C4-2B (cell line): Measurements from ENCODE around the gene PTRH2.
"Not testable (repeated sequence)": the region's sequence is repeated elsewhere in the genome, so short reads cannot be mapped to it uniquely, and the experiment has no call there.

Experiments
- H3K27ac ChIP-seq: fragments of 450-650 bp; 2 replicates; pipeline ENCODE4 v1.5.1; 2017
- ZFX ChIP-seq: fragments of 450-650 bp; IDR thresholded peaks from 2 replicates; pipeline ENCODE4 v1.6.1; 2017
- TF ChIP-seq, protein P1 (sequence below): fragments of 450-650 bp; conservative IDR thresholded peaks from 2 replicates; pipeline ENCODE4 v1.5.1; 2017; ENCODE audit warnings: mild to moderate bottlenecking

The PTRH2 gene

DNA sequence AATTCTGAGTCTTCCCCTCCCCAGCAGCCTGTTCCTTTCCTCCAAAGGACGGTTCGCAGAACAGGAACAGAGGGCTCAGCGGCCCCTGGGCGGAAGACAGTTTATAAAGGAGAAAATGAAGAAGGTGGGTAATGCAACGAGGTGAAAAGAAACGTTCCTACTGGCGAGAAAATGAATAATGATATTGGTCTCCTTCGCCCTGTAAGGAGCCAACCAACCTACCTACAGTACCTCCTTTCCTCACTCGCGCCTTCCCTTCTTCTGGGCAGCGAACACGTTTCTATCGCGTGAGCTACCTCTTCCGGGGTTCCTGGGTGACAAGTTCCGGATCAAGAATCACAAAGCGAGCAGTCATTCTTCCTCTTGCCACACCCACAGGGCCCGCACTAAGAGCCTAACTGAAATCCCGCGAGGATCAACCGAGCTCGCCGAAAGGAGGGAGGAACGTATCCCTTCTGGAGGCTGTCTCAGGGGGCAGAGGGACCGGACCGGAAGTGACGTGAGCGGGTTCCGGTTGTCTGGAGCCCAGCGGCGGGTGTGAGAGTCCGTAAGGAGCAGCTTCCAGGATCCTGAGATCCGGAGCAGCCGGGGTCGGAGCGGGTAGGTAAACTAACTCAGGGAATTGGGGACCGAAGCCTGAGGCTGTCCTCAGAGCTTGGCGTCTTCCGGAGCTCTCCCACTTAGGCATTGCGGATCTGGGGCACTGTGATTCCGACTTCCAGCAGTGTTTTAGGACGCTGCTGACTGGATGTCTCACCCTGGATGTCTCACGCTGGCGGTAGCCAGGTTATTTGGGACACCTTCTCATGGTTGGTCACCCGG, at the start of gene PTRH2, which contains the start of gene VMP1:
PTRH2 (minus strand) TSS at position 282 of the 822 bp plus-strand sequence. CDS start 9,452 bp downstream, outside the sequence.
VMP1 (plus strand) TSS at position 506 of the 822 bp plus-strand sequence. CDS start 23,793 bp downstream, outside the sequence.
- TF ChIP-seq, protein P1, sequence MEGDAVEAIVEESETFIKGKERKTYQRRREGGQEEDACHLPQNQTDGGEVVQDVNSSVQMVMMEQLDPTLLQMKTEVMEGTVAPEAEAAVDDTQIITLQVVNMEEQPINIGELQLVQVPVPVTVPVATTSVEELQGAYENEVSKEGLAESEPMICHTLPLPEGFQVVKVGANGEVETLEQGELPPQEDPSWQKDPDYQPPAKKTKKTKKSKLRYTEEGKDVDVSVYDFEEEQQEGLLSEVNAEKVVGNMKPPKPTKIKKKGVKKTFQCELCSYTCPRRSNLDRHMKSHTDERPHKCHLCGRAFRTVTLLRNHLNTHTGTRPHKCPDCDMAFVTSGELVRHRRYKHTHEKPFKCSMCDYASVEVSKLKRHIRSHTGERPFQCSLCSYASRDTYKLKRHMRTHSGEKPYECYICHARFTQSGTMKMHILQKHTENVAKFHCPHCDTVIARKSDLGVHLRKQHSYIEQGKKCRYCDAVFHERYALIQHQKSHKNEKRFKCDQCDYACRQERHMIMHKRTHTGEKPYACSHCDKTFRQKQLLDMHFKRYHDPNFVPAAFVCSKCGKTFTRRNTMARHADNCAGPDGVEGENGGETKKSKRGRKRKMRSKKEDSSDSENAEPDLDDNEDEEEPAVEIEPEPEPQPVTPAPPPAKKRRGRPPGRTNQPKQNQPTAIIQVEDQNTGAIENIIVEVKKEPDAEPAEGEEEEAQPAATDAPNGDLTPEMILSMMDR: no peak
- no peak for TF ChIP-seq ZFX
- peak within 1 kb of the TSS; percentile 89 for H3K27ac ChIP-seq

DNA sequence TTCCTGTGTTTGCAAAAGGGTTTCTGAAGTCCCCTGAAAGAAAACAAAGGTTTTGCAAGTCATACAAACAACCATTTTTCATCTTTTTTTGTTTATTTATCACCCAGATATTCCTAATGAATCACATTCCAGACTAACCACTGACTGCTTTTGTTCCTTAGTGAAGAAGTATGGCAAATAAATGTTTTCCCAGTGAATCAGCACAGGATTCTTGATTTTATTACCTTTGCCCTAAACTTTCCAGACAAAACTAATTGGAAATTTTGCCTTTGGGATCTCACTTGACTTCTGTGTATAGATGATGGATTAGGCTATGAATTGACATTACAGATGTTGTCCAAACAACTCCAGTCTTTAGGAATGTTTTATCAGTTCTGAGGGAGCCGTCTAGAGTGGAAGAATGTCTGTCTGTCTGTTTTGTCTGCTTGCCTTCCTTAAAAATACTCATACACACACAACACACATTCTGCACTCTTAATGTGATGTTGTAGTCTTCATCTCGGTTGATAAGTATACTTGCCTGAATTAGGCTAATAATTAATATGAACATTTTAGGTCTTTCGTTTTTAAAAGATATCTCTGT, 49.1 kb upstream of the PTRH2 start:
- TF ChIP-seq, protein P1: no peak
- TF ChIP-seq ZFX: no peak
- no peak overlapping the region for H3K27ac ChIP-seq

DNA sequence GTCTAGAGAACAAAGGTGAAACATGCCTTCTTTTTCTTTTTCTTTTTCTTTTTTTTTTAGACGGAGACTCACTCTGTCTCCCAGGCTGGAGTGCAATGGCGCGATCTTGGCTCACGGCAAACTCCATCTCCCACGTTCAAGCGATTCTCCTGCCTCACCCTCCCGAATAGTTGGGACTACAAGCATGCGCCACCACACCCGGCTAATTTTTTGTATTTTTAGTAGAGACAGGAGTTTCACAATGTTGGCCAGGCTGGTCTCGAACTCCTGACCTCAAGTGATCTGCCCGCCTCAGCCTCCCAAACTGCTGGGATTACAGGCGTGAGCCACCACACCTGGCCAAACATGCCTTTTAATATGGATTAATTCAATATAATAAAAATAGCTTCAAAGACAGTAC, 47.8 kb upstream of the PTRH2 start:
- not testable (repeated sequence) for H3K27ac ChIP-seq

DNA sequence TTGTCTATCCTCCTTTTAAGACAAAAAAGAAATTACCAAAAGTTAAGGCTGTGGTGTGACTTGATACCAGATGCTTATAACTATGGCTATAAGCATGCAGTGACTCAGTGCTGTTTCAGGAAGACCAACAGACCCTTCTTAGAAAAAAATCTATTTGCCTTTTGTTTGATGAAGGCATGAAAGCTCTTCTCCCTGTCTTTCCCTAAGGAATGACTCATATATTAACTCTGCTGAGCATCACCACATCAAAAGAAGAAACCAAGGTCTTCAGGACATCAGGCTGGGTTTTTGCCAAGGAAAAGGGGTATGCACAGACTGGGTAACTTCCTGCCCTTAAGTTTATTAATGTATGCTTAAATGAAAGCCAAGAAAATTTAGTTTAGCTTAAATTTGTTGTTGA, 47.3 kb upstream of the PTRH2 start:
- no peak for TF ChIP-seq ZFX
- TF ChIP-seq, protein P1: no peak
- no peak overlapping the region for H3K27ac ChIP-seq

DNA sequence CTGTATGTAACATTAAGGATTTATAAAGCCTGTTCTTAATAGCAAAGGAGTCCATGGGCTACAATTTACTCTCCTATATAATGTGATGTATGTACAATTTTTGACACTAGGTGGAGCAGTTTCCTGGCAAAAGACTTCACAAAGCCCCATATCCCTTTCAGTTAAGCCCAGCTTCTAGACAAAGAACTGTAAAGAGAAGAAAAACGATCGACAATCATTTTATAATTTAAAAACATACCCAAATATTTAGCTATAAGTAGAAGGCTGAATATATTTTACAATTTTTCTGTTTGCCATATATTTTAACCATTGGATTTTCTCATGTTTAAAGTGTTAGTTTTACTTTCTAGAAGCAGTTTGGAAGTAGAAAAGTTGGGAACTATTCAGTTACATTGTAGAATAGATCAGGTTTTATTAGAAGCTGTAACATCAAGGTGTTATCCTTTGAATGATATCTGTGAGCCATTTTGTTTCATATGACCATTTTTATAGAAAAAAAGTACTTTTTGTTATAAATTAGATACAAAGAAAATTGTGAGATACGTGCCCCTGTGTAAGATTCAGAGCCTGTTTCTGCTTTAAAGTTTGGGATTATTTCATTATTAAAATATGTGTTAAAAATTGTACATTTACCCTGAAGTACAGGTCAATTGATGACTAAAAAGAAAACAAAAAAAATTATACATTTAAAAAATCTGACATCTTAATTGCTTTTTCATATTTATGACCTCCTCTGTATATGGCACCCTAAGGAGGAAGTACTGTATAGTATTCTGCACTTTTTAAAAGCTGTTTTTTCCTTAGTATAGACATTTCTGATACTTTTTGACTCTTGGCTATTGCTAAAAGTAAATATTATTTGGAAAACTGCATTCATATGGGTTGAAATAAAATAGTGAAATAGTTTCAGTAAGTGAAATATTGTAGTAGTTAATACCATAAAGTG, 46.6 kb upstream of the PTRH2 start:
- TF ChIP-seq, protein P1: peak; percentile 88
- TF ChIP-seq ZFX: no peak
- no peak overlapping the region for H3K27ac ChIP-seq

DNA sequence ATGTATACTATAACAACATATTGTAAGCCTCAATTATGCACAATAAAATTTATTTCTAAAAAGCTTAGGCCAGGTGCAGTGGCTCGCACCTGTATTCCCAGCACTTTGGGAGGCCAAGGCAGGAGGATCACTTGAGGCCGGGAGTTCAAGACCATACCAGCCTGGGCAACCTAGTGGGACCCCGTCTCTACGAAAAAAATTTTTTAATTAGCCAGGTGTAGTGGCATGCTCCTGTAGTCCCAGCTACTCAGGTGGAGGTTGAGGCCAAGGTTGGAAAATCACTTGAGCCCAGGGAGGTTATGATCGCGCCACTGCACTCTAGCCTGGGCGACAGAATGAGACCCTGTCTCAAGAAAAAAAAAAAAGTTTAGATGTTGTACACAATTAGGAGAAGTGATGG, 45.7 kb upstream of the PTRH2 start:
- TF ChIP-seq, protein P1: no peak
- no peak overlapping the region for H3K27ac ChIP-seq

DNA sequence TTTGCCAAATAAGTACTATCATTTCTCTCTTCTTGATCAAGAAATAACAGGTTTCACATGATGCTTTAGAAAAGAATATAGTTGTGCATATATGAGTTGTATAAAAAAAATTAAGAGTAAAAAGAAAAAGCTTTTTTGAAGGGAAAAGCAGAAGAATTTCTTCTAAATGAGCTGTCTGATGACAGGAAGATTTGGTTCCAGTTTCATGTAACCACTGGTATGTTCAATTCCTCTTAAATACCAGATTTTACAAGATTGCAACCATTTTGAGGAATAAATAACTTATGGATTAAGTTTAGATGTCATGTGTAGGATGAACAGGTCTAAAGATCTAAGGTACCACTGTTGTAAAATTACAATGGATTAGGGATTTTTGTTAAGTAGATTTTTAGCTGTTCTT, 45.2 kb upstream of the PTRH2 start:
- H3K27ac ChIP-seq: no peak overlapping the region
- no peak for TF ChIP-seq ZFX
- TF ChIP-seq, protein P1: no peak
